Vagina (tissue), 2 donors: ENCODE data around the gene HMGN1.

Source experiments
- CTCF ChIP-seq, 3 experiments: fragments of 450-650 bp in 2 of 3; fragments of 200-600 bp in 1 of 3; sonication (generic) in 1 of 3; IDR thresholded peaks; one replicate each; pipeline ENCODE4 v1.5.1; 2017 to 2019; ENCODE audit warnings: antibody characterized with exemption in 3 of 3, mild to moderate bottlenecking in 2 of 3, moderate library complexity in 2 of 3
- POLR2A ChIP-seq, 2 donors: fragments of 450-650 bp; IDR thresholded peaks; one replicate each; pipeline ENCODE4 v1.6.1; 2017; ENCODE audit warnings: antibody characterized with exemption in 2 of 2, mild to moderate bottlenecking in 2 of 2, moderate library complexity in 2 of 2

- TF ChIP-seq CTCF (IDR thresholded peaks at IDR 0.05) (no peak), POLR2A (IDR thresholded peaks at IDR 0.05) (no peak)
These were observed 4.0 kb downstream of the HMGN1 start for GRCh38 chr21:39344848-39345247.
